Measurements from ENCODE around the gene LRMDA.

Gene LRMDA

GRCh38 chr10:75978213-75978612 is 546.8 kb downstream of the LRMDA start:
- DNase-seq: no peak

DNA sequence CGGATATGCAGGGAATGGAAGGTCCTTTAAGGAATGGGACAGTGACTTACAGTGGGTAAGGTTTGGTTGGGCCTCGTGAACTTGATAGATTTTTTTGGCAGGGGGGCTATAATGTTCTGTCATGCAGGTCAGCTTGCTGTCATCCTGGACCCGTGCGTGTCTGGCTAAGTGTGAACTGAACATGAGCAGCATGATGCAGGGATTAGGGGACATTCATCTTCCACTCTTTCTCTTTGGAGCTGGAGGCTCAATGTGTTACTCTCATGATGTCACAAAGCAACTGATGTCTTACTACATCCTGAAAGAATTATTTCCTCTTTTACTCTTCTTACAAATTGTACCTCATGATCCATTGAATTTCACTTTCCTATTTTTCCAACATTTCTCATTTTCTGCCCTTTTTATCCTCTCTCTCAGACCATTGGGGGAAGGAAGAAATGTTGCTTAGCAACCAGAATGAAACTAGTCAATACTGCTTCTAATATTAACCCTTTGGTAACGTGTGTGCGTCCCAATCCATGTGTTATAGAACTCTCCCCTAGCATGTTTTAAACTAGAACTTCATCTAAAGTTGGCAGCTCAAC is 549.1 kb downstream of the LRMDA start:
- DNase-seq: no peak

GRCh38 chr10:75982611-75983369 is 551.4 kb downstream of the LRMDA start:
- DNase-seq: no peak

DNA sequence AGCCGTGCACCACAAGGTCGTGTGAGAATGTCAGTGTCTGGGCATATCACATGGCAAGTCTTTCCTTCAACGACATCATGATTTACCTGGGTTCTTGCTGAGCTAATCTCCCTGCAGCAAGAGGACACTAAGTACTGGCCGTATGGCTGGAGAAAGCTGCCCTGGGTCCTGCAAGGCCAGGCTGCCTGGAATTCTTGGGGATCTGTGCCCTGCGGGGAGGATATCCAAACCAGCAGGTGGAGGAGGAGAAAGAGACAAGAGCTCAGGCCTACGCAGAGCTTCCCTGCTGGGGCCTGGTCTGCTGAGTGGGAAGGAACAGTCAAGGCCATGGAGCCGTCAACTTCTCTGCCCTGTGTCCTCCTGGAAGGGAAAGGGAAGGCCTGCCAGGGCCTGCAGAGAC is 552.6 kb downstream of the LRMDA start:
- no peak for DNase-seq

GRCh38 chr10:75987616-75988015 is 556.2 kb downstream of the LRMDA start:
- DNase-seq: no peak

GRCh38 chr10:75994357-75995040 is 563.1 kb downstream of the LRMDA start:
- DNase-seq: no peak

DNA sequence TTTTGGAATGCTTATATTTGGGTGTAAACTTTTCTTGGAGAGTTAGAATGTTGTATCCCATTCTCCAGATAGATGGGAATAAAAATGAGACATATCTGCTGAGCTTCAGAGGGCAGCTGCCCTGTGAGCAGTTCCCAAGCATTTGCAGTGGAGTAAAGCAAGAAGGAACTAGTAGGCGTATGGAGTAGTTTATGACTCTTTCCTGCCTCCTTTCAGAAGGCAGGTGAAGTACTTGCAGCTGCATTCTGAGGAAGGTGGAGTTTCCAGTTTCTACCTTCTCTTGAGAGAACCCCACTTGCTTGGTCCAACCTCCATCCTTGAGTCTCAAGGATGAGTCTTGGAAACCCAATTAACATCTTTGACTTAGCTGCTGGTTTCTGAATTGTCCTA is 563.6 kb downstream of the LRMDA start:
- DNase-seq: no peak

DNA sequence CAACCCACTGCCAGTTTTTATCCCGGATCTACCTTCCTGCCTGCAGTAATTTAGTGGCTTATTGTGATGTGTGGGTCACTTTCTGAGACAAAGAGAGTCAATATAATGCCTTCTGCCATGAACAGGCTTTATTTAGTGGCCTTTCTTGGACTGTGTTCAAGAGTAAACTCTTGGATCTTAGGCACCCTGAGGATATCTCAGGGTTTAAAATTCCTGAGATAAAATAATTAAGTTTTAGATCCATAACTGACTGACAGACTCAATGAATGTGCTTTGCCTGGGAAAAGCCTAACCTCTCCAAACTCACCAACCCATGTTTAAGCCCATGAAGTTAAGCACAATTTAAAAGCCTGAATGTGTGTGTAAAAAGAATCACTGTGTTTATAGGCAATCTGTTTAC is 564.3 kb downstream of the LRMDA start:
- no peak for DNase-seq

DNA sequence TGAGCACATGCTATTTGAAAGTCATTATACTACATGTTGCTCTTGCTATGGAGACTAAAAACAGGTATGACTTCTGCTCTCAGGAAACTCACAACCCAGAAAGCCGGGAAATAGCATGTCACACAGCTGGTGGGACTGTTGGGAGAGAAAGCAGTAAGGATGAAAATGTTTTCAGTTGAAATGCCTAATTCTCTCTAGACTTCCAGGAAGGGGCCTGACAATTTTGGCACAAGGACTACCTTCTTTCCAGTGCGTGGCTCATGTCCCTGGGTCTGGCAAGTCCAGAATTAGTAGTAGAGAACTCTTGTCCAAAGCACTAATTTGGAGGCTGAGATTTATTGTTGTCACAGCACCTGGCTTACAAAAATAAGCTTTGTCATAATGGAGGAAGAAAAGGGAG is 567.6 kb downstream of the LRMDA start:
- DNase-seq: no peak

DNA sequence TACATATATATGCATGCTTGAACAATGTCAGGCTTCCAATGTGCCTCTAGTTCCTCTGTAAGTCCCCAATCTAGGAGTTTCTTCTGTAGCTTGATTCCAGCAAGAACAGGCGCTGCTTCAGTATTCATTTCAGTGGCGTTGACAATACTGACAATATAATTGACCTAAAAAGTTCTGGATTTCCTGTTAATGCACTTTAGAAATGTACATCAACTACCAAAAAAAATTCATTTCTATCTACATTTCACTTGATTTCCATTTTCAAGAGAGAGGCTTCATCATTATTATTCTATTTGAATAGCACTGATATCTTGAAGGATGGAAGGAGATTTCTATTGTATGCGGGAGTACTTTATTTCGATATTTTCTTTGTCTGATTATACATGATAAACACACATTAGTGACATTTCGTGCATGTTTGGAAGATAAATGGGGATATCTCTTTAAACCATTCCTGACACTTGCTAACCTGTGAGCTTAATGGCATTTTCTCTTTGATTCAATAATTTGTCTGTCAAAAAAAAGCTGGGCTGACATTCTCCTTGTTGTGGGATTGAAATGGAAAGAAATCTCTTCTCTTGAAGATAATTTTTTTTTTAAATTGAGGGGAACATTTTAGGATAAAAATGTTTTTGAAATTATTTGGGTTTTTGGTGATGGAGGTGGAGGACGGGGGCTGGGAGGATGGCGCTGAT is 568.2 kb downstream of the LRMDA start:
- DNase-seq: no peak

GRCh38 chr10:76000550-76000949 is 569.1 kb downstream of the LRMDA start:
- no peak for DNase-seq

GRCh38 chr10:76001019-76001418 is 569.6 kb downstream of the LRMDA start:
- DNase-seq: no peak

GRCh38 chr10:76001461-76001860 is 570.0 kb downstream of the LRMDA start:
- no peak for DNase-seq

- DNase-seq: no peak
These were observed 570.9 kb downstream of the LRMDA start for GRCh38 chr10:76002262-76002854.

- DNase-seq: no peak
These were observed 576.3 kb downstream of the LRMDA start for GRCh38 chr10:76007667-76008181.

DNA sequence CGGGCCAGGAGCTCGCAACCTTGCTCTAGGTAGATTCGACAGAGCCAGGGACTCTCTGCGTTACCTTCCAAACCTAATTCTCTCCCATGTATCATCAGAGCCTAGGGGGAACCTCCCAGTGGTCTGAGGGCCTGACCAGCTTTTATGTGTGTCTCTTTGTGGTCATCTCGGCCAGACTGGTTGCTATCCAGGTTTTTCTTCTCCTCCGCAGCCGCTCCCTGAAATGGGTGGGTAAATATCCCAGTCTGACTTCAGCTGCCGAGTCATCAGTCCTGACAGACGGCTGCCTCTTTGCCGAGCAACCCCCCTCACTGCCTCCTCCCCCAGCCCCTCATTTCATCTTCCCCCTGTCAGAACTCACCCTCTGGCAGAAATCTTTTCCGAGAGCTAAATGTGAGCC is 578.1 kb downstream of the LRMDA start:
- no peak for DNase-seq

DNA sequence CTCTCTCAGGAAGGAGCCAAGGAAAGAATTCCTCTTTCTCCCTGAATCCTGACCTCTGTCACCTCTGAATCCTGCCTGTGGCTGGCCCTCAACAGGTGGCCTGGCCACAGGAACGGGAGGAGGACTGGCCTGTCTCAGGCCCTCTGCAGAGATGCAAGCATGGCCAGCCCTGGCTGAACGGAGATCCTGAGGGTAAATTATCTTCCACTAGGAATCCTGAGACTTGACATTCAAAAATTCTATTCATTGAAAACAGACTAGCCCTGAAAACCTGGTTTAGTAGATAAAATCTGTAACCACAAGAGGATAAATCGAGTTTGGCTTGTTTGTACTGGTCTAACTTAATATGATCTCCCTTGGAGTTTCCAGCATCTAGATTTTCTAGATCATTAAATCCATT is 579.3 kb downstream of the LRMDA start:
- DNase-seq: no peak

- no peak for DNase-seq
These were observed 581.4 kb downstream of the LRMDA start for GRCh38 chr10:76012716-76013327.

DNA sequence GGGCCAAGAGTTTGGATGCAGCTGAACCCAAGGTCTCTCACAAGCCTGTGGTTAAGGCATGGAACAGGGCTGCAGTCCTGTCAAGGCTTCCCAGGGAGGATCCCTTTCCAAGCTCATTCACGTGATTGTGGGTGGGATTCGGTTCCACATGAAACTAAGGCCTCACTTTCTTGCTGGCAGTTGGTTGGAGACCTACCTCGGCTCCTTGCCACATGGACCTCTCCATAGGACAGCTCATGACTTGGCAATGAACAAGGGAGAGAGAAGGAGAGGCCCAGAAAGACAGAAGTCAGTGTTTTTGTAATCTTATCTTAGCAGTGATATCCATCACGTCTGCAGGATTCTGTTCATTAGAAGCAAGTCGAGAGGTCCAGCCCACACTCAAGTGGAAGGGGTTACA is 583.8 kb downstream of the LRMDA start:
- DNase-seq: no peak

- DNase-seq: no peak
These were observed 585.8 kb downstream of the LRMDA start for GRCh38 chr10:76017026-76017732.

DNA sequence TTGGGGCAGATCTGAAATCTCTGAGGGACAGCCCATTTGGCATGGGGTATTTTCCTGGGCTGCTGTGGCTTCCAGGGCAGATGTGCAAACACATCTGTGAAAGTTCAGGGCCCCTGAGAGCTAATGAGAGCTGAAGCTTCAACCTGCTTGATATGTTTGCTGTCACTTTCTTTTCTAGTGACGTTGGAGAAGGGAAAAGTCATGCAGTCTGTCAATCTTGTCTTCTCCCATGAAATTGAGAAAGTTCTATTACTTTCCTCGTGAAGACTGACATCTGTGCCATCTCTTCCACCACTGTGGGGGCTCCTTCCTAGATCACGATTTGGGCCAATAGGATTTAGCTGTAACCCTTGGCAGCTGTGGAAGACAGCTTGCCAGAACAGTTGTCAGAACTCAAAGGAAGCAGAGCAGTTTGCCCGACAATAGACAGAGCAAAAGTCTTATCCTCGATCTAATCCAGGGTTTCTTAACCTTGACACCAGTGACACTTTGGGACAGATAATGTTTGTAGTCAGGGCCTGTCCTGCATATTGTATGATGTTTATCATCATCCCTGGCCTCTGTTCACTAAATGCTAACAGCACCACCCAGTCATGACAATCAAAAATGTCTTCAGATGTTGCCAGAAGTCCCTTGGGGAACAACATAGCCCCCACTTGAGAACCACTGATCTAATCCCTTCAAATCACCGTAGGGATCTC is 586.5 kb downstream of the LRMDA start:
- DNase-seq: no peak
